Skeletal muscle satellite cell (primary cell): ENCODE measurements around the gene NUP93.

Experiments
- H3K27me3 ChIP-seq: 2 replicates; pipeline ENCODE4 v1.7.0; 2013; ENCODE audit warnings: low read length; ENCODE audit not compliant: control insufficient read depth, insufficient read depth
- H3K36me3 ChIP-seq: 2 replicates; pipeline ENCODE4 v1.7.0; 2013; ENCODE audit warnings: mild to moderate bottlenecking, control low read depth, low read length; ENCODE audit not compliant: insufficient read depth
- H3K4me1 ChIP-seq: 2 replicates; pipeline ENCODE4 v1.7.0; 2013; ENCODE audit warnings: low read length; ENCODE audit not compliant: control insufficient read depth, insufficient read depth
- H3K4me2 ChIP-seq: 2 replicates; pipeline ENCODE4 v1.7.0; 2013; ENCODE audit warnings: mild to moderate bottlenecking, low read length
- H3K4me3 ChIP-seq: 2 replicates; pipeline ENCODE4 v1.7.0; 2013; ENCODE audit warnings: low read length
- H3K9ac ChIP-seq: 2 replicates; pipeline ENCODE4 v1.7.0; 2013; ENCODE audit warnings: mild to moderate bottlenecking, low read depth, low read length, moderate library complexity
- H3K9me3 ChIP-seq: replicated peaks from 2 replicates; pipeline ENCODE4 v1.7.0; 2013; ENCODE audit warnings: mild to moderate bottlenecking, control low read depth, low read length

NUP93 gene

DNA sequence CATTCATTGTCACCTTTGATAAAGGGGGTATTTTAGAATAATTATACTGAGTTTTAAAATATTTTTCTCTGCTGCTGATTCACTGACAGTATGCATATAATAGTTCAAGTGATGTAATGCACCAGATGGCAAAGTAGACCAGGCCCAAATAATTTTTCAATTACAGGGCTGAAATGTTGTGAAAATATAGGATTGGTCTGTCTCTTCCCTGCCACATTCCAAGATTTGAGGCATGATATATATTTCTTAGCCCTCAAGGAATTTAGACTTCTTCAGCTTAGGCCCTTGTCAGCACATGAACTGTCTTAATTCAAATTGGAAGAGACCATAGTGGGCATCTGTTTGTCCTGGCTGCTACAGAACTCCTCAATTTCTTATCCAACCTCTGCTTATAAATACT, 95.9 kb downstream of the NUP93 start:
- peaks cover 41% of the 10 kb centered on the region for H3K36me3 ChIP-seq

DNA sequence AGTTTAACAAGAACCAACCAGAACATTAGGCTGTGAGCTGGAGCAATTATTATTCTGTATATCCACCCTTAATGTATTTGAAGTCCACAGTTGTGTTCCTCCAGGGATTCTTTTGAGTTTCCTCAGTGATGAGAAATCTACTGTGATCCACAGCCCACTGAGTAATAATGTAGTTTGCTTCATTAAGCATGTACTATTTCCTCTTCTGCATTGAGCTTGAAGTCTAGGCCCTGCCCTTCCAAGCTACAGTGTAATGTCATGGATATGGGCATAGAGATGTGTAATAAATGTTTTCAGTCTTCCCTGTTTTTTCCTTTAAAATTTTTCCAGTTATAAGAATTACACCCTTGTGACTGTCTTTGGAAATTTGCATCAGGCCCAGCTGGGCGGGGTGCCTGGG, 98.7 kb downstream of the NUP93 start:
- Histone ChIP-seq H3K27me3 (no peaks in the 10 kb centered on the region), H3K9me3 (no peaks in the 10 kb centered on the region), H3K9ac (no peak overlapping the region), H3K4me2 (no peak overlapping the region), H3K4me3 (no peak overlapping the region), H3K4me1 (no peaks in the 10 kb centered on the region), H3K36me3 (peaks cover 55% of the 10 kb centered on the region)

More for the DNA sequence above, 95.9 kb downstream of the NUP93 start:
- Histone ChIP-seq H3K4me3 (no peak overlapping the region), H3K9ac (no peak overlapping the region), H3K4me2 (no peak overlapping the region), H3K27me3 (no peaks in the 10 kb centered on the region), H3K4me1 (no peaks in the 10 kb centered on the region), H3K9me3 (no peaks in the 10 kb centered on the region)

DNA sequence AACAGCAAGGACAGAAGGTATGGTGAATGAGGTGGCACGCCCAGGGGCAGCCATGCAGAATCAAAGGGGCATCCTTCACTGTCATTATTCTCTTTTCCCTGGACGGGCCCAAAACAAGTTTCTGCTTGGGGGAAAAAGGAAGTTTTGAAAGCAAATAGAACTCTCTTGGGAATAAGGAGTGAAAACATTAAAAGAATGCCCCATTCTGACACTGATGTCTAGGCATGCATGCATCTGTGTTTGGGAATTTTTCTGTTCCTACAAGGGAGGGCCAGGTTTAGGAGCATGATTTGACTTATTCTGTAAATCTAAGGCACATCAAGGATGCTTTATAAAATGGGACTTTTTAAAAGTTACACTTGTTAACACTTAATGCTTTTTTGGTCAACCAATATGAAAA, 100.7 kb downstream of the NUP93 start:
- Histone ChIP-seq H3K4me1 (no peaks in the 10 kb centered on the region), H3K36me3 (peaks cover 68% of the 10 kb centered on the region), H3K4me3 (no peak overlapping the region), H3K9ac (no peak overlapping the region), H3K4me2 (no peak overlapping the region), H3K9me3 (no peaks in the 10 kb centered on the region), H3K27me3 (no peaks in the 10 kb centered on the region)

DNA sequence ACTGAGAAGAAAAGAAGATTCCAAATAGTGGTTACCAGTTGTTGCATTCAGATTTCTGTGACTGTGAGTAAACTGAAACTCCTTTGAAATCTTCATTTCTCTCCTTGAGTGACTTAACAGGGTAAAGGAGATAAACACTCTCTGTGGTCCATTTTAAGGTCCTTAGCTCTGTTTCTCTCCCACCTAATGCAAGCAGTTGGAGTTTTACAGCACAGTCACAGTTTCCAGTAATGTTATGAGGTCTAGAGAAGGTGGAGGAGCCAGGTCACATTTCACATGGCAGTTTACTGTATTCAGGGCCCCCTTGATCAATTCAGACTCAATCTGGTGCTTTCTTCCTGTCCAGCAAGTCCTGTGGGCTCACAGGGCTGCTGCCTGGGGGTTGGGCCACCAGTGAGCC, 102.8 kb downstream of the NUP93 start:
- Histone ChIP-seq H3K4me1 (no peaks in the 10 kb centered on the region), H3K36me3 (peaks cover 77% of the 10 kb centered on the region), H3K27me3 (no peaks in the 10 kb centered on the region), H3K4me3 (no peak overlapping the region), H3K4me2 (no peak overlapping the region), H3K9me3 (no peaks in the 10 kb centered on the region), H3K9ac (no peak overlapping the region)

DNA sequence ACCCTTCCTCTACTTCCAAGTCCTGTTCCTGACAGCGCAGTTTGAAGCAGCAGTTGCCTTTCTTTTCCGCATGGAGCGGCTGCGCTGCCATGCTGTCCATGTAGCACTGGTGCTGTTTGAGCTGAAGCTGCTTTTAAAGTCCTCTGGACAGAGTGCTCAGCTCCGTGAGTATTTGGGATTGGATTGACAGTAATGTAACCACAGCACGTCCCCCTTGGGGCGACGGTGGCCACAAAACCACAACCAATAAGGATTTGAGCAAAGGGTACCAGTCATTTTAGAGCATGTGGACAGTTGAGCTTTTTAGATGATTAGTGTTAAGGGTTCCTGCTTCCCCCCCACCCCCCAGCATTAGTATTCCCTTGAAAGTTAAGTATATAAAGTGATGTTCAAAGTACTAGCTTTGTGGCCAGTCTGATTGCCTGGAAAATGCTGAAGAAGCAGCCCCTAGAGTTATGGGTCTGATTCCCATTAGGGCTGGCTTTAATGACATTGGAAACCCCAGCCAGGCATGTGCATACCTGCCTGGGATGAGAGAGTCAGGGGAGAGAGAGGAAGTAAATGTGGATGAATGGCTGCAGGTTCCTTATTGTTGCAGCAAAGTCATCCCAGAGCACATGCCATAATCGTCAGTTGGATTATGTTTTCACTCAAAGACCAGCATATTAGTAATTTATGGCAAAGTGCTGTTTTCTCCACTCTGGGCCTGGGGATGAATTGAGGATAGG, 103.5 kb downstream of the NUP93 start:
- H3K27me3 ChIP-seq = no peaks in the 10 kb centered on the region
- no peak overlapping the region for H3K4me3 ChIP-seq
- H3K9me3 ChIP-seq = no peaks in the 10 kb centered on the region
- H3K9ac ChIP-seq = no peak overlapping the region
- peaks cover 80% of the 10 kb centered on the region for H3K36me3 ChIP-seq
- H3K4me1 ChIP-seq = no peaks in the 10 kb centered on the region
- no peak overlapping the region for H3K4me2 ChIP-seq

DNA sequence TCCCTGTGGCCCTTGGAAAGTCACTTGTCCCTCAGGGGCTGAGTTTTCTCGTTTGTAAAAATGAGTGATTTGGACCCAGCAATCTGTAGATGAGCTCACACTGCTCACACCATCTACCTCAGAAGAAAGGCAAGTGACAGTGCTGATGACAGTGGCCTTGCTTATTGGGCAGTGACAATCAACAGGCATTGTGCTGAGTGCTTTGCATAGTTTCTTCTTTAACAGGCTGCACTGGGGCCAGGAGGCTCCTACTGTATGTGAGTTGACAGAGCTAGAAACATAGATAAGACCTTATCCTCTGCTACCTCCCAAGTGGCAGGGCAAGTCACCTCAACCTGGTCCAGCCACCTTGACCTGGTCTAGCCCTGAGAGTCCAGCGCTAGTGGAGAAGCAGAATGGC, 105.4 kb downstream of the NUP93 start:
- no peak overlapping the region for H3K9ac ChIP-seq
- no peaks in the 10 kb centered on the region for H3K9me3 ChIP-seq
- no peaks in the 10 kb centered on the region for H3K4me1 ChIP-seq
- H3K27me3 ChIP-seq = no peaks in the 10 kb centered on the region
- no peak overlapping the region for H3K4me2 ChIP-seq
- H3K36me3 ChIP-seq = peaks cover 79% of the 10 kb centered on the region
- H3K4me3 ChIP-seq = no peak overlapping the region

DNA sequence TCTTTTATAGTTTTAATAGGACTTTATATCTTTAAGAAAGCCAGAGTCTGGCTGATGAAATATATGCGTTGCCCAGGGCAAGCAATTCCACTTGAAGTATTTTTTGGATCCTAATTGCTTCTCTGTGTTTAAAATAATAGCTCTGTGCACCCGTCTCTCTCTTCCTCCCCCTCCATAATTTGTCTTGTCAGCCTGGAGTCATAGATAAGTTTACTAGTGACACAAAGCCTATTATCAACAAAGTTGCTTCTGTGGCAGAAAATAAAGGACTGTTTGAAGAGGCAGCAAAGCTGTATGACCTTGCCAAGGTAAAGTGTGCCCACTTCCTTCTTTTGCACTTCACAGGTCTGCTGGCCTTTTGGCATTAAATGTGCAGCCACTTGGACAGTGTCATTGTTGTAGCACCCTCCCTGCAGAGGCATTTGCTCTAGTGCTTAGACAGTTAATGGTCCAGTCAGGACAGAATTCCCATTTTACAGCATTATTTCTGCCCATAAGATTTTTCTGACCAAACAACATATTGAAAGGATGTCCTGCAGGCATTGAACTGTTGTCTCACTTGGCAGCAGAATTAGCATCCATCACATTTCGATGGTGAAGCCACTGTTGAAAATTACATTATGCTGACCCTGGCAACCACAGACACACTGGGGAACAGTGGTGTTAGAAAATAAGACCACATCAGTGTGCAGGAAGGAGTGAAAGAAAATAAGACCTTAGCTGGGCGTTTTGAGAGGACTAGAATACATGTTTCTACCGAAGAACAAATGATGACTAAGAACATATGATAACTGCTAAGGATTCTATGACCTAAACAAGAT, 106.7 kb downstream of the NUP93 start:
- H3K4me1 ChIP-seq = no peaks in the 10 kb centered on the region
- H3K9ac ChIP-seq = no peak overlapping the region
- no peak overlapping the region for H3K4me3 ChIP-seq
- no peaks in the 10 kb centered on the region for H3K9me3 ChIP-seq
- no peak overlapping the region for H3K4me2 ChIP-seq
- no peaks in the 10 kb centered on the region for H3K27me3 ChIP-seq
- H3K36me3 ChIP-seq = peaks cover 78% of the 10 kb centered on the region

DNA sequence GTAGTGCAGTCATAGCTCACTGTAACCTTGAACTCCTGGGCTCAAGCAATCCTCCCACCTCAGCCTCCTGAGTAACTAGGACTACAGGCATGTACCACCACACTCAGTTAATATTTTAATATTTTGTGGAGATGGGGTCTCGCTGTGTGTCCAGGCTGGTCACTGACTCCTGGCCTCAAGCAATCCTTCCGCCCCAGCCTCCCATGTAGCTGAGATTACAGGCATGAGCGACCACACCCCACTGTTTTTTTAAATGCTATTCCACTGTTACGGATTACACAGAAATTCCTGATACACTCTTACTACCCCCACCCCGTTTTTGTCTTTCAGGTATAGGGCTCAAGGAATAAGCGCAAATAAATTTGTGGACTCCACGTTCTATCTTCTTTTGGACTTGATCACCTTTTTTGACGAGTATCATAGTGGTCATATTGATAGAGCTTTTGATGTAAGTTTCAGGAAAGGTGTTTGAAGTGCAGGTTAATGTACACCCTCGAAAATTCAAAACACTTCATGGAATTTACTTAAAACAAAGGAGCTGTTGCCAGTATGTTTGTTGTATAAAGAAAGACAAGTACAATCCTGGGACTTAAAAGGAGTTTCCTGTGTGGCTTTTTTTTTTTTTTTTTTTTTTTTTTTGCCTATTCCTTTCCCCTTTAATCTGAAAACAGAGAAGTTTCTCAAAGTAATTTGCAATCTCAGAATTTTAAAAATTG, 108.9 kb downstream of the NUP93 start:
- no peaks in the 10 kb centered on the region for H3K9me3 ChIP-seq
- no peaks in the 10 kb centered on the region for H3K27me3 ChIP-seq
- H3K4me2 ChIP-seq = no peak overlapping the region
- H3K36me3 ChIP-seq = peaks cover 76% of the 10 kb centered on the region
- H3K9ac ChIP-seq = no peak overlapping the region
- H3K4me1 ChIP-seq = no peaks in the 10 kb centered on the region
- H3K4me3 ChIP-seq = no peak overlapping the region

DNA sequence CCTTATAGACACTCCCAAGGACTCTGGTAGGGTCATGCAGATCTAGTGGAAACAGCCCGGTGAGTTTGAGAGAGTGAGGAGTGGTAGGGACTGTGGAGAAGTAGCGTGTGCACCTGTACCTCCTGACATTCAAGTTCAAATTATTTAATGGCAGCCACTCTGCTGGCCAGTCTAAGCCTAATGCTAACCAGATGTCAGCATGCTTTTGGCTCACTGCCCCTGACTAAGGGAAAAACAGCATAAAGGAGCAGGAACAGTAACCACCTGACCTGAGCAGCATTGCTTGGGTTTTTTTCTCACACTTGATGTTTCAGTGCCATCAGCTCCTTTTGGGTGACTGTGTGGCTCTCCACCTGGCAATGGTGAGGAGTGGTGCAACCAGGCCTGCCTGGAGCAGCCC, 111.3 kb downstream of the NUP93 start:
- no peaks in the 10 kb centered on the region for H3K27me3 ChIP-seq
- H3K36me3 ChIP-seq = peaks cover 75% of the 10 kb centered on the region
- H3K9ac ChIP-seq = no peak overlapping the region

DNA sequence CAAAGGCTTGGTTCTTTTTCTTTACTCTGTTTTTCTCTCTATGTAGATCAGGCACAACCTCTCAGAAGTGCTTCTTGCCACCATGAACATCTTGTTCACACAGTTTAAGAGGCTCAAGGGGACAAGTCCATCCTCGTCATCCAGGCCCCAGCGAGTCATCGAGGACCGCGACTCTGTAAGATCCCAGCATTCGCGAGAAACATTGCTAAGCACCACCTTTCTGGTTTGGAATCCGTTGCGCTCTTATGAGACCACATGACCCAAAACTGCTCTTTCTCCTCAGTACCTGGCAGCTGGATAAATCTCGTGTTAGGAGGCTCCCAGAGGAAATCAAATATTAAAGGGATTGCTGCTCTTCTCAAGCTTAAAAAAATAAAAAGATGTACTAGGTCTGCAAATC, 111.7 kb downstream of the NUP93 start:
- Histone ChIP-seq H3K4me2 (no peak overlapping the region), H3K36me3 (peaks cover 71% of the 10 kb centered on the region), H3K9ac (no peak overlapping the region), H3K27me3 (no peaks in the 10 kb centered on the region), H3K4me1 (no peaks in the 10 kb centered on the region), H3K4me3 (no peak overlapping the region), H3K9me3 (no peaks in the 10 kb centered on the region)

More for the DNA sequence above, 111.3 kb downstream of the NUP93 start:
- Histone ChIP-seq H3K9me3 (no peaks in the 10 kb centered on the region), H3K4me1 (no peaks in the 10 kb centered on the region), H3K4me3 (no peak overlapping the region), H3K4me2 (no peak overlapping the region)

DNA sequence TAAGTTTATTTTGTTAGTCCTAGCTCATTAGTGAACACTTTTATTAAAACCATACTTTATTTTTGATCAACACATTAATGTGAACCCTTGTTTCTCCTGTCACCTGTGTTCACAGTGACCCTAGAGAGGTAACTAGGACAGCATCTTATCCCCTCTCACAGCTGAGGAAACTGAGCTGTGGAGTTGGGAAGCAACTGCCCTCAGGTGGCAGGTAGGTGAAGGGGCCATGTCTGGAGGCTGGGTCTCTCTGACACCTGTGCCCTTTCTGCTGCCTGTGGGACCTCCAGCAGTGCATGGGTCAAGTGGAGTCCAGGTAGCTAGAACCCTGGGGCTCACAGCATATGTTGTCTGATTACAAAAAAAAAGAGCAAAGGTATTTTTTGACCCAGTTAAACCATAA, 112.2 kb downstream of the NUP93 start:
- H3K27me3 ChIP-seq = no peaks in the 10 kb centered on the region
- H3K4me3 ChIP-seq = no peak overlapping the region
- no peak overlapping the region for H3K4me2 ChIP-seq
- H3K4me1 ChIP-seq = peaks cover under 1% of the 10 kb centered on the region
- H3K9me3 ChIP-seq = no peaks in the 10 kb centered on the region
- no peak overlapping the region for H3K9ac ChIP-seq
- H3K36me3 ChIP-seq = peaks cover 67% of the 10 kb centered on the region
